Trophoblast cell (in vitro differentiated cells and primary cell): ENCODE measurements around the gene TSHZ2.
A peak's percentile ranks its signal among the peaks of the same experiment; 100 is the strongest.
"Not testable (repeated sequence)": the region's sequence is repeated elsewhere in the genome, so short reads cannot be mapped to it uniquely, and the experiment has no call there.

Experiments
- DNase-seq, 2 donors: peaks; one replicate each; pipeline ENCODE4 v3.0.0-alpha.2; 2016
- H2AFZ ChIP-seq: 2 replicates; pipeline ENCODE4 v1.6.1; 2013; ENCODE audit warnings: low read length, moderate library complexity, mild to moderate bottlenecking; ENCODE audit not compliant: insufficient read depth, poor library complexity
- H2AK5ac ChIP-seq: 2 replicates; pipeline ENCODE4 v1.6.1; 2013; ENCODE audit warnings: mild to moderate bottlenecking, low read length
- H2BK120ac ChIP-seq: 2 replicates; pipeline ENCODE4 v1.6.1; 2013; ENCODE audit warnings: low read length, mild to moderate bottlenecking, moderate library complexity; ENCODE audit not compliant: insufficient read depth, poor library complexity
- H2BK12ac ChIP-seq: 2 replicates; pipeline ENCODE4 v1.6.1; 2013; ENCODE audit warnings: mild to moderate bottlenecking, low read length, moderate library complexity
- H2BK5ac ChIP-seq: 2 replicates; pipeline ENCODE4 v1.6.1; 2013; ENCODE audit warnings: low read length, low read depth, moderate library complexity, mild to moderate bottlenecking; ENCODE audit not compliant: poor library complexity
- H3K14ac ChIP-seq: 2 replicates; pipeline ENCODE4 v1.6.1; 2013; ENCODE audit warnings: mild to moderate bottlenecking, low read length
- H3K18ac ChIP-seq: 2 replicates; pipeline ENCODE4 v1.6.1; 2013; ENCODE audit warnings: mild to moderate bottlenecking, low read length
- H3K23ac ChIP-seq: 2 replicates; pipeline ENCODE4 v1.6.1; 2013; ENCODE audit warnings: low read length
- H3K27ac ChIP-seq: 2 replicates; pipeline ENCODE4 v1.5.1; 2013; ENCODE audit warnings: low read depth, mild to moderate bottlenecking, inconsistent platforms, low read length, moderate library complexity
- H3K27me3 ChIP-seq: 2 replicates; pipeline ENCODE4 v1.6.1; 2013; ENCODE audit warnings: inconsistent platforms, mild to moderate bottlenecking, low read length, moderate library complexity; ENCODE audit not compliant: insufficient read depth
- H3K36me3 ChIP-seq, 2 experiments: 1 replicate in 1 of 2; 2 replicates in 1 of 2; pipeline ENCODE4 v1.6.1; 2013; ENCODE audit warnings: low read length in 2 of 2, mild to moderate bottlenecking in 2 of 2, moderate library complexity in 1 of 2; ENCODE audit not compliant: insufficient read depth in 2 of 2, control insufficient read depth in 1 of 2
- H3K4ac ChIP-seq: 2 replicates; pipeline ENCODE4 v1.6.1; 2013; ENCODE audit warnings: low read depth, mild to moderate bottlenecking, low read length, moderate library complexity
- H3K4me1 ChIP-seq, 2 experiments: 1 replicate in 1 of 2; 2 replicates in 1 of 2; pipeline ENCODE4 v1.6.1; 2013; ENCODE audit warnings: low read length in 2 of 2, mild to moderate bottlenecking in 2 of 2, moderate library complexity in 1 of 2; ENCODE audit not compliant: insufficient read depth in 2 of 2, control insufficient read depth in 1 of 2
- H3K4me2 ChIP-seq: 2 replicates; pipeline ENCODE4 v1.6.1; 2013; ENCODE audit warnings: inconsistent platforms, mild to moderate bottlenecking, low read length, moderate library complexity
- H3K4me3 ChIP-seq: 2 replicates; pipeline ENCODE4 v1.5.1; 2013; ENCODE audit warnings: mild to moderate bottlenecking, low read depth, low read length, inconsistent platforms
- H3K79me1 ChIP-seq: one replicate; pipeline ENCODE4 v1.6.1; 2013; ENCODE audit warnings: low read length
- H3K79me2 ChIP-seq: 2 replicates; pipeline ENCODE4 v1.6.1; 2013; ENCODE audit warnings: low read length, mild to moderate bottlenecking; ENCODE audit not compliant: control insufficient read depth, insufficient read depth, poor library complexity
- H3K9ac ChIP-seq: 2 replicates; pipeline ENCODE4 v1.6.1; 2013; ENCODE audit warnings: mild to moderate bottlenecking, low read length
- H3K9me3 ChIP-seq: 2 replicates; pipeline ENCODE4 v1.6.1; 2013; ENCODE audit warnings: low read depth, mild to moderate bottlenecking, control low read depth, inconsistent platforms, low read length; ENCODE audit not compliant: insufficient read depth
- H4K12ac ChIP-seq: 2 replicates; pipeline ENCODE4 v1.6.1; 2013; ENCODE audit warnings: low read depth, mild to moderate bottlenecking, low read length, moderate library complexity
- H4K8ac ChIP-seq: 2 replicates; pipeline ENCODE4 v1.6.1; 2013; ENCODE audit warnings: low read depth, mild to moderate bottlenecking, low read length, moderate library complexity
- H4K91ac ChIP-seq: one replicate; pipeline ENCODE4 v1.6.1; 2013; ENCODE audit warnings: low read depth, mild to moderate bottlenecking, low read length, moderate library complexity
- WGBS: extraction: QIAGEN DNeasy Blood & Tissue Kit; methylation state at CpG from one replicate; pipeline ENCODE4 v1.1.7; 2013; ENCODE audit warnings: missing lambda C conversion rate; ENCODE audit not compliant: insufficient read length, insufficient coverage; ENCODE audit errors: extremely low coverage; 5-methylcytosine and 5-hydroxymethylcytosine counted together

TSHZ2 gene

DNA sequence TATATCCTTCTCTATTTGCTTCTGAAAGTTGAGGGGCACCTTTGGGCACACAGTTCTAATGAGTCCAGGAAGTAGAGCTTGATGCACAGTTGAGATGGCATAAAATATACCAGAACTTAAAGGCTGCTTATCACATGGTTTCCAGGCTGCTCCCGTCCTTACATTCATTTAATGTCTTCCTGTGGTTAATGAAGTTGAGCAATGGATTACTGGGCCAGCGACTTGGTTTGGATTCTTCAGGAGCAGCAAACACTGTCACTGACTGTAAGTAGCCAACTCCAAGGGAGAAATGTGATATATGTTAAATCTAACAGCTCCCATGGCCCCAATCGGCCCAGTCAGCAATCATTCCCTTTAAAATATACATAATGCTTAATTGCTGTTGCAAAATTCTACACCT lies 9.0 kb upstream of the TSHZ2 start:
- no peak overlapping the region for H2BK120ac ChIP-seq
- H3K4me2 ChIP-seq = no peak overlapping the region
- H3K14ac ChIP-seq = no peak overlapping the region
- no CpG with 5 or more reads among the region's 3 CpGs for WGBS
- H3K4ac ChIP-seq = no peak overlapping the region
- H3K4me1 ChIP-seq = peaks cover 0 to 3% of the 10 kb centered on the region in 2 experiments
- H3K36me3 ChIP-seq = no peaks in the 10 kb centered on the region
- no peaks in the 10 kb centered on the region for H3K79me2 ChIP-seq
- no peak overlapping the region for H3K4me3 ChIP-seq
- no peak overlapping the region for H4K8ac ChIP-seq
- H3K18ac ChIP-seq = no peak overlapping the region
- peaks cover 2% of the 10 kb centered on the region for H3K9me3 ChIP-seq
- no peaks in the 10 kb centered on the region for H3K79me1 ChIP-seq
- H2BK12ac ChIP-seq = no peak overlapping the region
- DNase-seq = no peak
- no peak overlapping the region for H4K91ac ChIP-seq
- H4K12ac ChIP-seq = no peak overlapping the region
- no peak overlapping the region for H3K27ac ChIP-seq
- H3K27me3 ChIP-seq = no peaks in the 10 kb centered on the region
- no peak overlapping the region for H3K9ac ChIP-seq
- no peak overlapping the region for H2BK5ac ChIP-seq
- H3K23ac ChIP-seq = no peak overlapping the region
- no peak overlapping the region for H2AK5ac ChIP-seq
- H2AFZ ChIP-seq = no peak overlapping the region

DNA sequence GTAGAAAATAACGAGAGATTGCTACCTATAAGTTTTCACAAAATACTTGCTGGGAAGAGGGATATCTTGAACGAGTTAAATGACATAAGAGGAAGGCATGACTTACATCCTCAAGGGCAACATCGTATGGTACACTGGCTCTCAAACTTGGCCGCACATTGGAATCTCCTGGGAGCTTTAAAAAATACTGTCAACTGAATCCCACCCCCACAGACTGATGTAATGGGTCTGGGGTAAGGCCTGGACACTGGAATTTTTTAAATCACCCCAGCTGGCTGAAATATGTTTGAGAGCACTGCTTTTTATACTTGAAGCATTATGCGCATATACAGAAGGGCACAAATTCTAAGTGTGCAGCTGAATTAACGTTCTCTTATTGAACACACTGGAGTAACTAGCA lies 8.0 kb upstream of the TSHZ2 start:
- no peaks in the 10 kb centered on the region for H3K79me1 ChIP-seq
- H2BK12ac ChIP-seq = no peak overlapping the region
- no peak overlapping the region for H3K27ac ChIP-seq
- H3K4ac ChIP-seq = no peak overlapping the region
- no peak overlapping the region for H2BK120ac ChIP-seq
- H3K4me3 ChIP-seq = no peak overlapping the region
- H2AK5ac ChIP-seq = no peak overlapping the region
- H4K12ac ChIP-seq = no peak overlapping the region
- DNase-seq = no peak
- H3K79me2 ChIP-seq = no peaks in the 10 kb centered on the region
- no peak overlapping the region for H4K91ac ChIP-seq
- no peak overlapping the region for H3K18ac ChIP-seq
- H3K9me3 ChIP-seq = peaks cover 2% of the 10 kb centered on the region
- no peaks in the 10 kb centered on the region for H3K36me3 ChIP-seq
- no peak overlapping the region for H4K8ac ChIP-seq
- no peak overlapping the region for H2BK5ac ChIP-seq
- no peak overlapping the region for H3K9ac ChIP-seq
- H3K4me1 ChIP-seq = peaks cover 0 to 3% of the 10 kb centered on the region in 2 experiments
- no peaks in the 10 kb centered on the region for H3K27me3 ChIP-seq
- H3K23ac ChIP-seq = no peak overlapping the region
- no peak overlapping the region for H3K14ac ChIP-seq
- WGBS = no CpG with 5 or more reads among the region's 6 CpGs
- H2AFZ ChIP-seq = no peak overlapping the region
- H3K4me2 ChIP-seq = no peak overlapping the region

DNA sequence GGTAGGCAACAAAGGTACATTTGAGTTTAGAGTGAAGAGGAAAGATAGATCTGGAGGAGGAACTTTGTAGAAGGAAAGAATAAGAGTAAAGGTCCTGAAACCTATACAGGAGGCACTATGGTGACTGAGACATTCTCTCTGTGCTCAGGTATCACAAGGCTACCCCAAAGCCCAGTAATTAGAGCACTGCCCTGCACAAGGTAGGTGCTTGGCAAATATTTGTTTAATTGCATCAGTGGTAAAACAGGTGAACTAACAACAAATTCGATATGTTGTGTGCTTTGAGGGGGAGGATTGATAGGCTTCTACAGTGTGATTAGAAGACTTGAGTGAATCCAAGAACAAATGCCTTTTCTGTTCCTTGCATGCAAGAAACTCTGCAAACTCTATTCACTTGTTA lies 6.8 kb upstream of the TSHZ2 start:
- peaks cover 2% of the 10 kb centered on the region for H3K9me3 ChIP-seq
- H3K79me2 ChIP-seq = no peaks in the 10 kb centered on the region
- no peak overlapping the region for H3K4me2 ChIP-seq
- H3K9ac ChIP-seq = no peak overlapping the region
- H4K12ac ChIP-seq = no peak overlapping the region
- no peak for DNase-seq
- H3K79me1 ChIP-seq = no peaks in the 10 kb centered on the region
- H4K91ac ChIP-seq = no peak overlapping the region
- H3K4me3 ChIP-seq = no peak overlapping the region
- no peak overlapping the region for H2BK120ac ChIP-seq
- H3K27ac ChIP-seq = no peak overlapping the region
- H3K18ac ChIP-seq = no peak overlapping the region
- H3K27me3 ChIP-seq = no peaks in the 10 kb centered on the region
- no peaks in the 10 kb centered on the region for H3K36me3 ChIP-seq
- no peak overlapping the region for H3K14ac ChIP-seq
- no peak overlapping the region for H3K4ac ChIP-seq
- H2BK12ac ChIP-seq = no peak overlapping the region
- no CpG with 5 or more reads among the region's 1 CpG for WGBS
- no peak overlapping the region for H3K23ac ChIP-seq
- no peak overlapping the region for H4K8ac ChIP-seq
- no peak overlapping the region for H2AFZ ChIP-seq
- no peak overlapping the region for H2BK5ac ChIP-seq
- H2AK5ac ChIP-seq = no peak overlapping the region
- no peaks in the 10 kb centered on the region for H3K4me1 ChIP-seq

DNA sequence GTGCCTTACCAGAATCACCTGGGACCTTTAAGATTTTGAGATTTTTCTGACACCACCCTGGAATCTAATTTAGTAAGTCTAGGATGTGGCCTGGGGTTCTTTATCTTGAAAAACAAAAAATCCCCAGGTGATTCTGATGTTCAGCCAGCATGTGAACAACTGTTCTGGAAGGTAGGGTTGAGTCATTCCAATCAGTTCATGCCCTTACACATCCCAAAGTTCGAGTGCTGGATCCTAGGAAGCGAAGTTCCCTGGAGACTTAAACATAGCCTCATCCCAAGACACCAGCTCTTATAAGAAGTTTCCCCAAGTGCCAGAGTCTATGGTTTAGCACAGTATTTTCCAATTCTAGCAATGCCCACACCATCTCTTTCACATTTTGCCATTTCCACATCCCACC lies 6.3 kb upstream of the TSHZ2 start:
- Histone ChIP-seq H4K91ac (no peak overlapping the region), H3K36me3 (no peaks in the 10 kb centered on the region), H2BK5ac (no peak overlapping the region), H3K27me3 (no peaks in the 10 kb centered on the region), H3K4me2 (no peak overlapping the region), H4K12ac (no peak overlapping the region), H2AFZ (no peak overlapping the region), H3K4ac (no peak overlapping the region), H3K18ac (no peak overlapping the region), H2BK12ac (no peak overlapping the region), H3K79me2 (no peaks in the 10 kb centered on the region), H3K79me1 (no peaks in the 10 kb centered on the region), H3K9me3 (peaks cover 2% of the 10 kb centered on the region), H2AK5ac (no peak overlapping the region), H4K8ac (no peak overlapping the region), H3K27ac (no peak overlapping the region), H3K9ac (no peak overlapping the region), H3K23ac (no peak overlapping the region), H3K4me3 (no peak overlapping the region), H3K4me1 (no peaks in the 10 kb centered on the region), H3K14ac (no peak overlapping the region), H2BK120ac (no peak overlapping the region)
- DNase-seq = peak; percentile 3 to 42
- WGBS = no CpG with 5 or more reads among the region's 2 CpGs

DNA sequence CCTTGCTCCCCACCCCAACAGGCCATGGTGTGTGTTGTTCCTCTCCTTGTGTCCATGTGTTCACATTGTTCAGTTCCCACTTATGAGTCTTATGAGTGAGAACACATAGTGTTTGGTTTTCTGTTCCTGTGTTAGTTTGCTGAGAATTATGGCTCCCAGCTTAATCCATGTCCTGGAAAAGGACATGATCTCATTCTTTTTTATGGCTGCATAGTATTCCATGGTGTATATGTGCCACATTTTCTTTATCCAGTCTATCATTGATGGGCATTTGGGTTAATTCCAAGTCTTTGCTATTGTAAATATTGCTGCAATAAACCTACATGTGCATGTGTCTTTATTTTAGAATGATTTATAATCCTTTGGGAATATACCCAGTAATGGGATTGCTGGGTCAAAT lies 5.6 kb upstream of the TSHZ2 start:
- not testable (repeated sequence) for H3K9me3 ChIP-seq, H3K27ac ChIP-seq, H2AK5ac ChIP-seq, H3K23ac ChIP-seq, H4K91ac ChIP-seq, H3K4ac ChIP-seq, H4K12ac ChIP-seq, H2BK5ac ChIP-seq, H3K79me1 ChIP-seq, H4K8ac ChIP-seq, H3K18ac ChIP-seq, H3K4me1 ChIP-seq, DNase-seq, H3K14ac ChIP-seq, H3K9ac ChIP-seq, H2AFZ ChIP-seq, H3K4me3 ChIP-seq, H3K36me3 ChIP-seq, H2BK120ac ChIP-seq, H3K79me2 ChIP-seq, H2BK12ac ChIP-seq, H3K4me2 ChIP-seq, H3K27me3 ChIP-seq
